Keratinocyte (primary cell): ENCODE results near the gene PRR33. TPM values are rescaled to one million over a fixed set of nuclear protein-coding genes. Genes with fewer than 3 reads are reported as not detected.

Source experiments
- DNase-seq: peaks from one replicate; pipeline ENCODE4 v3.0.0-alpha.2; 2011; ENCODE audit warnings: low read depth, missing footprints, low spot score
- FAIRE-seq: peaks from 2 replicates; lab custom pipeline; 2011; peaks lifted over from hg19 to GRCh38; lab: Jason Lieb, UNC
- H2AFZ ChIP-seq: 2 replicates; pipeline ENCODE4 v1.6.0; 2012; ENCODE audit warnings: low read length, control low read depth, inconsistent platforms; ENCODE audit not compliant: control insufficient read depth
- H3K27ac ChIP-seq: 2 replicates; pipeline ENCODE4 v1.5.1; 2011; ENCODE audit warnings: low read length; ENCODE audit not compliant: control insufficient read depth, insufficient read depth
- H3K27me3 ChIP-seq: 3 replicates; pipeline ENCODE4 v1.6.0; 2011; ENCODE audit warnings: low read length; ENCODE audit not compliant: control insufficient read depth, insufficient read depth; ENCODE audit errors: extremely low read depth
- H3K36me3 ChIP-seq, 2 experiments: 2 replicates in 1 of 2; 3 replicates in 1 of 2; pipeline ENCODE4 v1.5.1; 2011; ENCODE audit warnings: low read length in 2 of 2, mild to moderate bottlenecking in 1 of 2; ENCODE audit not compliant: control insufficient read depth in 2 of 2, insufficient read depth in 2 of 2; ENCODE audit errors: extremely low read depth in 1 of 2
- H3K4me1 ChIP-seq: 3 replicates; pipeline ENCODE4 v1.5.1; 2011; ENCODE audit warnings: low read length; ENCODE audit not compliant: control insufficient read depth, insufficient read depth; ENCODE audit errors: extremely low read depth
- H3K4me2 ChIP-seq: 3 replicates; pipeline ENCODE4 v1.6.0; 2011; ENCODE audit warnings: low read depth, low read length; ENCODE audit not compliant: control insufficient read depth, insufficient read depth; ENCODE audit errors: extremely low read depth
- H3K4me3 ChIP-seq, 3 experiments: fragments of 200-600 bp in 1 of 3; sonication (generic) in 1 of 3; 2 replicates in 2 of 3; 3 replicates in 1 of 3; pipeline ENCODE4 v1.5.1; 2011 to 2016; ENCODE audit warnings: low read length in 3 of 3, mild to moderate bottlenecking in 3 of 3, control low read depth in 2 of 3, inconsistent platforms in 1 of 3, low read depth in 1 of 3, mixed read lengths in 1 of 3, mixed run types in 1 of 3, moderate library complexity in 1 of 3; ENCODE audit not compliant: control insufficient read depth in 2 of 3, insufficient read depth in 2 of 3; ENCODE audit errors: extremely low read depth in 1 of 3
- H3K79me2 ChIP-seq: 2 replicates; pipeline ENCODE4 v1.6.0; 2012; ENCODE audit warnings: low read length; ENCODE audit not compliant: control insufficient read depth, insufficient read depth
- H3K9ac ChIP-seq: 3 replicates; pipeline ENCODE4 v1.6.0; 2011; ENCODE audit warnings: low read length; ENCODE audit not compliant: control insufficient read depth, insufficient read depth; ENCODE audit errors: extremely low read depth
- H3K9me1 ChIP-seq: 3 replicates; pipeline ENCODE4 v1.6.0; 2011; ENCODE audit warnings: low read length; ENCODE audit not compliant: control insufficient read depth, insufficient read depth; ENCODE audit errors: extremely low read depth
- H3K9me3 ChIP-seq: 2 replicates; pipeline ENCODE4 v1.5.1; 2012; ENCODE audit warnings: low read depth, low read length; ENCODE audit not compliant: control insufficient read depth
- H4K20me1 ChIP-seq: 3 replicates; pipeline ENCODE4 v1.6.0; 2011; ENCODE audit warnings: low read length; ENCODE audit not compliant: control insufficient read depth, insufficient read depth; ENCODE audit errors: extremely low read depth
- CTCF ChIP-seq, 3 experiments: IDR thresholded peaks in 1 of 3; conservative IDR thresholded peaks in 1 of 3; optimal IDR thresholded peaks in 1 of 3; 2 replicates in 2 of 3; 3 replicates in 1 of 3; pipeline versions ENCODE3 to v1.5.1; 2011; ENCODE audit warnings: low read length in 3 of 3, mild to moderate bottlenecking in 3 of 3, moderate library complexity in 2 of 3, control low read depth in 1 of 3, inconsistent platforms in 1 of 3; ENCODE audit not compliant: insufficient read depth in 2 of 3; ENCODE audit errors: extremely low read depth in 1 of 3
- EZH2 ChIP-seq: IDR thresholded peaks from one replicate; pipeline ENCODE4 v1.6.1; 2012; ENCODE audit warnings: inconsistent platforms, mild to moderate bottlenecking, low read length, moderate library complexity
- dilution Hi-C: fragments of 300-500 bp; cut with MboI; formaldehyde crosslinking; loops from one replicate; pipeline ENCODE4 v1.7.0; 2020; ENCODE audit warnings: low sequenced_read_pairs; ENCODE audit not compliant: extremely low pct_ligation_motif_present
- polyA plus RNA-seq, 5 experiments: library from polyadenylated mRNA; depleted of rRNA in 3 of 5; stranded (reverse) in 3 of 5; stranded (forward) in 1 of 5; unstranded in 1 of 5; fragments of >200 nt; gene quantifications; 1 replicate in 1 of 5; 2 replicates in 3 of 5; 3 replicates in 1 of 5; pipeline versions ENCODE4 v1.2.1 to v1.2.3, GENCODE V29; 2011 to 2012; ENCODE audit warnings: missing spikeins in 2 of 5, low read depth in 1 of 5, low replicate concordance in 1 of 5

The PRR33 gene
- polyA plus RNA-seq, 1 donor (not counting 4 experiments of a cell fraction or from before 2014, with no cell fraction given), result not detected

GRCh38 chr11:1847926-1848639, 43.6 kb downstream of the PRR33 start:
- Histone ChIP-seq H3K9ac (no peak overlapping the region), H3K27ac (no peak overlapping the region), H3K79me2 (no peaks in the 10 kb centered on the region), H4K20me1 (no peaks in the 10 kb centered on the region), H3K4me2 (no peak overlapping the region), H3K9me3 (no peaks in the 10 kb centered on the region), H3K27me3 (peaks cover 5% of the 10 kb centered on the region), H3K36me3 (no peaks in the 10 kb centered on the region), H3K9me1 (no peaks in the 10 kb centered on the region), H2AFZ (no peak overlapping the region), H3K4me1 (peaks cover 19% of the 10 kb centered on the region), H3K4me3 (no peak overlapping the region)
- TF ChIP-seq EZH2 (no peak), CTCF (optimal IDR thresholded peaks at IDR 0.05 in 1 of 3, IDR thresholded peaks at IDR 0.05 in 1 of 3, conservative IDR thresholded peaks at IDR 0.05 in 1 of 3; ENCODE audit: extremely low read depth in 1 of 3, insufficient read depth in 2 of 3, low read length in 3 of 3) (no peak)
- FAIRE-seq, result no peak
- no peak for DNase-seq
- dilution Hi-C loops, result no loop called here

- Histone ChIP-seq H3K4me2 (no peak overlapping the region), H3K9ac (no peak overlapping the region), H3K9me1 (no peaks in the 10 kb centered on the region), H3K4me1 (peaks cover 28% of the 10 kb centered on the region), H3K4me3 (no peak overlapping the region), H3K36me3 (no peaks in the 10 kb centered on the region), H3K9me3 (no peaks in the 10 kb centered on the region), H3K27ac (no peak overlapping the region), H2AFZ (no peak overlapping the region), H3K27me3 (peaks cover 2% of the 10 kb centered on the region), H3K79me2 (no peaks in the 10 kb centered on the region), H4K20me1 (no peaks in the 10 kb centered on the region)
- no peak for DNase-seq
- dilution Hi-C loops, result no loop called here
- TF ChIP-seq CTCF (optimal IDR thresholded peaks at IDR 0.05 in 1 of 3, IDR thresholded peaks at IDR 0.05 in 1 of 3, conservative IDR thresholded peaks at IDR 0.05 in 1 of 3; ENCODE audit: extremely low read depth in 1 of 3, insufficient read depth in 2 of 3, low read length in 3 of 3), result no peak
- no peak for TF ChIP-seq EZH2
- no peak for FAIRE-seq
Measured at GRCh38 chr11:1847006-1847735, 44.5 kb downstream of the PRR33 start.
